ENCODE data around the gene GPATCH8. TPM values are rescaled to one million over a fixed set of nuclear protein-coding genes. Genes with fewer than 3 reads are reported as not detected.

The GPATCH8 gene
- polyA plus RNA-seq, 1 donor from 2014 or later = 24.5 TPM

GRCh38 chr17:44359458-44360143 is 143.6 kb downstream of the GPATCH8 start:
- no peak for TF ChIP-seq TAF1 (IDR thresholded peaks at IDR 0.05; ENCODE audit: low read depth)
- TF ChIP-seq RAD21 (conservative IDR thresholded peaks at IDR 0.05) = no peak
- TF ChIP-seq REST (IDR thresholded peaks at IDR 0.05; ENCODE audit: borderline replicate concordance) = no peak
- Histone ChIP-seq H4K20me1 (ENCODE audit: insufficient read depth) (peaks cover 50% of the 10 kb centered on the region), H3K27ac (ENCODE audit: low read length) (no peak overlapping the region), H3K9ac (ENCODE audit: low read length) (no peak overlapping the region), H3K79me2 (replicated peaks; ENCODE audit: insufficient read depth, low read length) (peaks cover 60% of the 10 kb centered on the region), H3K9me3 (ENCODE audit: low read length) (no peaks in the 10 kb centered on the region), H3K36me3 (ENCODE audit: insufficient read depth, low read length) (no peaks in the 10 kb centered on the region), H3K4me2 (ENCODE audit: low read length) (no peak overlapping the region), H2AFZ (ENCODE audit: low read depth, low read length) (no peak overlapping the region), H3F3A (ENCODE audit: insufficient read depth, low read length, poor library complexity, severe bottlenecking) (no peaks in the 10 kb centered on the region), H3K4me3 (ENCODE audit: low read length) (no peak overlapping the region), H3K9me2 (ENCODE audit: insufficient read depth, low read length) (no peaks in the 10 kb centered on the region), H3K27me3 (ENCODE audit: insufficient read depth, low read depth, low read length) (no peaks in the 10 kb centered on the region)

DNA sequence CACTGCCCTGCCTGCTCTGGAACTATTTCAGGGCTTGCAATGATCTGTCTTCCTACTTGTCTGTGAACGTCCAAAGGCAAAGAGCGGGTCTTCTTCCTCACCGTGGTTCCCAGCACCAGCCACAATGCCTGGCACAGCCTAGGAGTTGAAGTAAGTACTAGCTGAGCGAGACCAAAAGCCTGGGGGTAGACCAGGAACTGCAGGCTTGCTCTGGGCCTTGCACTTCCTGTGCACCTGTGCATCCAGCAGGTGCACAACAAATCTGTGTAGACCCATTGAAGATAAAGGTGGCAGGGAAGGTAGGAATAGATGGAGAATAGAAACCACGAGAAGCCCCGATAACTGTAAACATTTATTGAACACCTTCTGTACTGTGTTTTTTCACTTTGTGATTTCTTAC is 144.2 kb downstream of the GPATCH8 start:
- Histone ChIP-seq H2AFZ (ENCODE audit: low read depth, low read length) (no peak overlapping the region), H3K27ac (ENCODE audit: low read length) (no peak overlapping the region), H3K79me2 (replicated peaks; ENCODE audit: insufficient read depth, low read length) (peaks cover 57% of the 10 kb centered on the region), H3K9me3 (ENCODE audit: low read length) (no peaks in the 10 kb centered on the region), H3K4me2 (ENCODE audit: low read length) (no peak overlapping the region), H3F3A (ENCODE audit: insufficient read depth, low read length, poor library complexity, severe bottlenecking) (no peaks in the 10 kb centered on the region), H3K9me2 (ENCODE audit: insufficient read depth, low read length) (no peaks in the 10 kb centered on the region), H4K20me1 (ENCODE audit: insufficient read depth) (peaks cover 50% of the 10 kb centered on the region), H3K4me3 (ENCODE audit: low read length) (no peak overlapping the region), H3K27me3 (ENCODE audit: insufficient read depth, low read depth, low read length) (no peaks in the 10 kb centered on the region), H3K9ac (ENCODE audit: low read length) (no peak overlapping the region), H3K36me3 (ENCODE audit: insufficient read depth, low read length) (no peaks in the 10 kb centered on the region)
- TF ChIP-seq MXI1 (conservative IDR thresholded peaks at IDR 0.05; ENCODE audit: poor library complexity, severe bottlenecking) (no peak), EZH2 (IDR thresholded peaks at IDR 0.05; ENCODE audit: borderline replicate concordance, insufficient read depth, low read length, poor library complexity, severe bottlenecking) (no peak), EP300 (conservative IDR thresholded peaks at IDR 0.05; ENCODE audit: poor library complexity, severe bottlenecking) (no peak), POLR2AphosphoS5 (IDR thresholded peaks at IDR 0.05) (no peak), TAF1 (IDR thresholded peaks at IDR 0.05; ENCODE audit: low read depth) (no peak), SMC3 (conservative IDR thresholded peaks at IDR 0.05; ENCODE audit: poor library complexity) (no peak), REST (IDR thresholded peaks at IDR 0.05; ENCODE audit: borderline replicate concordance) (no peak), RAD21 (conservative IDR thresholded peaks at IDR 0.05) (no peak)
- TF ChIP-seq, protein P1, sequence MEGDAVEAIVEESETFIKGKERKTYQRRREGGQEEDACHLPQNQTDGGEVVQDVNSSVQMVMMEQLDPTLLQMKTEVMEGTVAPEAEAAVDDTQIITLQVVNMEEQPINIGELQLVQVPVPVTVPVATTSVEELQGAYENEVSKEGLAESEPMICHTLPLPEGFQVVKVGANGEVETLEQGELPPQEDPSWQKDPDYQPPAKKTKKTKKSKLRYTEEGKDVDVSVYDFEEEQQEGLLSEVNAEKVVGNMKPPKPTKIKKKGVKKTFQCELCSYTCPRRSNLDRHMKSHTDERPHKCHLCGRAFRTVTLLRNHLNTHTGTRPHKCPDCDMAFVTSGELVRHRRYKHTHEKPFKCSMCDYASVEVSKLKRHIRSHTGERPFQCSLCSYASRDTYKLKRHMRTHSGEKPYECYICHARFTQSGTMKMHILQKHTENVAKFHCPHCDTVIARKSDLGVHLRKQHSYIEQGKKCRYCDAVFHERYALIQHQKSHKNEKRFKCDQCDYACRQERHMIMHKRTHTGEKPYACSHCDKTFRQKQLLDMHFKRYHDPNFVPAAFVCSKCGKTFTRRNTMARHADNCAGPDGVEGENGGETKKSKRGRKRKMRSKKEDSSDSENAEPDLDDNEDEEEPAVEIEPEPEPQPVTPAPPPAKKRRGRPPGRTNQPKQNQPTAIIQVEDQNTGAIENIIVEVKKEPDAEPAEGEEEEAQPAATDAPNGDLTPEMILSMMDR (IDR thresholded peaks at IDR 0.05; ENCODE audit: poor library complexity, severe bottlenecking) = no peak

Measured in neural cell (in vitro differentiated cells).